Measurements from ENCODE around the gene CIT. TPM values are rescaled to one million over a fixed set of nuclear protein-coding genes. Genes with fewer than 3 reads are reported as not detected.

CIT gene, protein sequence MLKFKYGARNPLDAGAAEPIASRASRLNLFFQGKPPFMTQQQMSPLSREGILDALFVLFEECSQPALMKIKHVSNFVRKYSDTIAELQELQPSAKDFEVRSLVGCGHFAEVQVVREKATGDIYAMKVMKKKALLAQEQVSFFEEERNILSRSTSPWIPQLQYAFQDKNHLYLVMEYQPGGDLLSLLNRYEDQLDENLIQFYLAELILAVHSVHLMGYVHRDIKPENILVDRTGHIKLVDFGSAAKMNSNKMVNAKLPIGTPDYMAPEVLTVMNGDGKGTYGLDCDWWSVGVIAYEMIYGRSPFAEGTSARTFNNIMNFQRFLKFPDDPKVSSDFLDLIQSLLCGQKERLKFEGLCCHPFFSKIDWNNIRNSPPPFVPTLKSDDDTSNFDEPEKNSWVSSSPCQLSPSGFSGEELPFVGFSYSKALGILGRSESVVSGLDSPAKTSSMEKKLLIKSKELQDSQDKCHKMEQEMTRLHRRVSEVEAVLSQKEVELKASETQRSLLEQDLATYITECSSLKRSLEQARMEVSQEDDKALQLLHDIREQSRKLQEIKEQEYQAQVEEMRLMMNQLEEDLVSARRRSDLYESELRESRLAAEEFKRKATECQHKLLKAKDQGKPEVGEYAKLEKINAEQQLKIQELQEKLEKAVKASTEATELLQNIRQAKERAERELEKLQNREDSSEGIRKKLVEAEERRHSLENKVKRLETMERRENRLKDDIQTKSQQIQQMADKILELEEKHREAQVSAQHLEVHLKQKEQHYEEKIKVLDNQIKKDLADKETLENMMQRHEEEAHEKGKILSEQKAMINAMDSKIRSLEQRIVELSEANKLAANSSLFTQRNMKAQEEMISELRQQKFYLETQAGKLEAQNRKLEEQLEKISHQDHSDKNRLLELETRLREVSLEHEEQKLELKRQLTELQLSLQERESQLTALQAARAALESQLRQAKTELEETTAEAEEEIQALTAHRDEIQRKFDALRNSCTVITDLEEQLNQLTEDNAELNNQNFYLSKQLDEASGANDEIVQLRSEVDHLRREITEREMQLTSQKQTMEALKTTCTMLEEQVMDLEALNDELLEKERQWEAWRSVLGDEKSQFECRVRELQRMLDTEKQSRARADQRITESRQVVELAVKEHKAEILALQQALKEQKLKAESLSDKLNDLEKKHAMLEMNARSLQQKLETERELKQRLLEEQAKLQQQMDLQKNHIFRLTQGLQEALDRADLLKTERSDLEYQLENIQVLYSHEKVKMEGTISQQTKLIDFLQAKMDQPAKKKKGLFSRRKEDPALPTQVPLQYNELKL (N-terminal part only)
- 1.1 and 1.5 TPM in 2 replicates for total RNA-seq

DNA sequence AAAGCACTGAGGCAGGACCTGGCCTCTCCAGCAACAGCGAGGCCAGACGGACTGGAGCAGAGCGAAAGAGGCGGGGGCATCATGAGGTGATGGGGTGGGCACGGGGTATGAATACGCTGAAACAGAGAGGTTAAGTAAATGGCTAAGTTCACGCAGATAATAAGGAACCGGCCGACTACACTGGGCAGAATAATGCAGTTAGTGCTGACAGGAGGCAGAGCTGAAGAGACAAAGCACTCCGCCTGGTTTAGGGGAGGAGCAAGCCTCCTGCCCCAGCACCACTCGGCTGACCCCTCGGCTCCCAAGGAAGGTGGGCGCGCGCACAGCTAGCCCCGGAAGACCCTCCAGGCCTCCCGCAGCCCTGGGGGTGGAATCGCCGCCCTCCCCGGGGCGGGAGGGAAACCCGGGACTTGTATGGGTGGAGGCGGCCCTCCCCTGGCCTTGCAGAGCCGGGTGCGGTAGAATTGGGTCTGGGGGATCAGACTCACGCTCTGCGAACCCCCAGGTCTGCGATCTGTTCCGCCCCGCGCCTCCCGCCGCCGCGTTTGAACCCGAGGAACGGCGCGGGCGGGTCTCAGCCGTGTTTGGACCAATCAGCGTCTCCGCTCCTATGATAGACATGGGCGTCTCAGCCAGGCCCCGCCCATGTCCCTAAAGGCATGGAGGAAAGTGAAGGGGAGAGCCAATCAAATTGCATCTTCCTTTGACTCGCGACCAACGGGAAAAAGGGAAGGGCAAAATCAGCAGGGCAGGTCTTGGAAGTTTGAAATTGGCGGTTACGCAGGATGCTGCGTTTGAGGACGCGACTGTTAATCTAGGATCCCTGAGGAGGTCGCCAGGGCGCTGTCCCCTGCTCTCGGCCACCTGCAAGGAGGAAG, at the start of gene CIT:
CIT (minus strand) TSS at position 560 of the 878 bp plus-strand sequence. CDS start 1,152 bp downstream, outside the sequence.

DNA sequence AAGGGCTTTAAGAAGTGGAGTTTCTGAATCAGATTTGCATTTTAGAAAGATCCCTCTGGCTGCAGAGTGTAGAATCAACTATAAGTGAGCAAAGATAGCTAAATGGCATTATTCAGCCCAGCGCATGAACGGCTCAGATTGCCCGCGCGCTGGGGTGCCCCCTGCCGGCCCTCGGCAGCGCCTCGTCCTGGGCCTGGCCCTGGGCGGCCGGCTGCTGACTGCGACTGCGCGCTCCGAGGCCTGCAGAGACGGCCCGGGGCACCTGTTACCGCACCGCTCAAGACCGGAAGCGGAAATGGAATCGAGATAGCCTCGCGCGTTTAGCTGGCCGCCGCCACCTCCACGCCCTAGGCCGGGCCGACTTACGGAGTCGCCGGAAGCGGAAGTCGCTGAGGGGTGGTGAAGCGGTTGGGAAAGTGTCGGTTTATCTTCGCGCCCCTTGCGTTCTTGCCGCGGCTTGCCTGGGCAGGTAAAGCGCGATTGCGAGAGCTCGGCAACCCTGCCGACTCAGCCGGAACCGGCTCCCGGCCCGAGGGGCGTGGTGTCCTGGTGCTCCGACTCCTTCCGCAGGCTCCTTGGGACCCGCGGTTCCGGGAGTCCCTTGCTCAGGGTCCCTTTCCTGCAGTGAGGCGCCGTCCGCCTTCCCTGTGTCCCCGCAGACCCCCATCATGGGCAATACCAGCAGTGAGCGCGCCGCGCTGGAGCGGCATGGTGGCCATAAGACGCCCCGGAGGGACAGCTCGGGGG, 209.4 kb downstream of the CIT start, which contains the start of gene PRKAB1:
PRKAB1 (plus strand) TSS at position 557 of the 747 bp plus-strand sequence; CDS start at position 669, 112 bp downstream.

Other genes with a start within 250 kb of the CIT start
- 12.8 and 14.3 TPM in 2 replicates for gene PRKAB1, start 209.2 kb downstream of the CIT start, total RNA-seq
- gene BICDL1, start 111.9 kb upstream of the CIT start, total RNA-seq = 0.09 and 0.35 TPM in 2 replicates
- 25.4 and 28.8 TPM in 2 replicates for gene RAB35, start 239.4 kb upstream of the CIT start, total RNA-seq

All from pericardium fibroblast (primary cell).